Body of pancreas (tissue), 4 donors: ENCODE data around the gene PCBP2. TPM values are rescaled to one million over a fixed set of nuclear protein-coding genes. Genes with fewer than 3 reads are reported as not detected.

ENCODE experiments used
- ATAC-seq: fragments of 150-250 bp; one replicate; pipeline ENCODE4 v1.9.1; 2016
- DNase-seq, 4 donors: peaks; one replicate each; pipeline ENCODE4 v3.0.0-alpha.2; 2019
- H3K27ac ChIP-seq, 4 donors: fragments of 200-600 bp; sonication (generic); 1 replicate in 3 of 4; 2 replicates in 1 of 4; pipeline versions ENCODE4 v1.5.1 to v1.6.1; 2016 to 2019; ENCODE audit warnings: mild to moderate bottlenecking in 1 of 4, mixed read lengths in 1 of 4, moderate library complexity in 1 of 4
- H3K27me3 ChIP-seq, 2 donors: fragments of 200-600 bp; sonication (generic); one replicate each; pipeline ENCODE4 v1.6.0; 2016; ENCODE audit warnings: mild to moderate bottlenecking in 1 of 2
- H3K36me3 ChIP-seq, 2 donors: fragments of 200-600 bp; sonication (generic); replicated peaks in 1 of 2; 2 replicates each; pipeline ENCODE4 v1.5.1; 2016; ENCODE audit warnings: low read depth in 2 of 2; ENCODE audit not compliant: insufficient read depth in 1 of 2
- H3K4me1 ChIP-seq: fragments of 200-600 bp; sonication (generic); one replicate; pipeline ENCODE4 v1.6.0; 2016
- H3K4me3 ChIP-seq, 2 donors: fragments of 200-600 bp; sonication (generic); 1 replicate in 1 of 2; 2 replicates in 1 of 2; pipeline ENCODE4 v1.5.1; 2016 to 2019
- H3K9me3 ChIP-seq, 3 donors: fragments of 200-600 bp; sonication (generic); 1 replicate in 2 of 3; 2 replicates in 1 of 3; pipeline ENCODE4 v1.5.1; 2016
- POLR2A ChIP-seq, 3 donors: fragments of 450-650 bp; IDR thresholded peaks; one replicate each; pipeline ENCODE4 v1.6.1; 2016; ENCODE audit warnings: antibody characterized with exemption in 3 of 3, mild to moderate bottlenecking in 2 of 3
- WGBS, 2 donors: methylation state at CpG; one replicate each; pipeline ENCODE4 v1.1.5; 2017; 5-methylcytosine and 5-hydroxymethylcytosine counted together
- intact Hi-C: fragments of 100-400 bp; cut with DNase I; formaldehyde crosslinking; loops from one replicate; pipeline ENCODE4 v1.15.1; 2023
- total RNA-seq, 2 donors: library from RNA; depleted of rRNA; stranded (reverse); fragments of >200 nt; gene quantifications; one replicate each; pipeline ENCODE4 v1.1.0, GENCODE V29; 2016
- TF ChIP-seq, protein P1 (sequence below), 7 experiments: fragments of 450-650 bp in 4 of 7; fragments of 200-600 bp in 3 of 7; sonication (generic) in 3 of 7; IDR thresholded peaks; one replicate each; pipeline ENCODE4 v1.5.1; 2016 to 2019; ENCODE audit warnings: antibody characterized with exemption in 7 of 7

The PCBP2 gene
- total RNA-seq, 2 donors from 2014 or later: 226 to 308 TPM

DNA sequence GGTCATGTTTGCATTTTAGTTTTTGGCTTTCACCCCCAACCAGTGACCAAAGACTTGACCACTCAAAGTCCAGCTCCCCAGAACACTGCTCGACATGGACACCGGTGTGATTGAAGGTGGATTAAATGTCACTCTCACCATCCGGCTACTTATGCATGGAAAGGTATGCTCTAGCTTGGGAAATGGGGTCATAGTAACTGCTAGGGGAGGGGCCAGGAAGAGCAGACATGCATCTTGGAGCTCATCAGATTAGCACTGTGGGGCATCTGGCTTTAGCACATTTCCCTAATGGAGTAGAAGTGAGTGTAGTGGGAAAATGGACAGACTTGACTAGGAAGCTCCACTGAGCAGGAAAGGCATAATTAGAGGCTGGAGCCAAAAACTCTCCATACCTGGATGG, 2.8 kb downstream of the PCBP2 start:
- WGBS, 2 donors: 15 to 59% methylated on average over 3 of the region's 3 CpGs
- Histone ChIP-seq H3K4me3 (no peak overlapping the region), H3K36me3 (peaks cover 20 to 45% of the 10 kb centered on the region in 2 donors), H3K4me1 (peaks cover 19% of the 10 kb centered on the region), H3K27ac (no peak overlapping the region), H3K9me3 (no peaks in the 10 kb centered on the region), H3K27me3 (no peaks in the 10 kb centered on the region)
- TF ChIP-seq, protein P1, sequence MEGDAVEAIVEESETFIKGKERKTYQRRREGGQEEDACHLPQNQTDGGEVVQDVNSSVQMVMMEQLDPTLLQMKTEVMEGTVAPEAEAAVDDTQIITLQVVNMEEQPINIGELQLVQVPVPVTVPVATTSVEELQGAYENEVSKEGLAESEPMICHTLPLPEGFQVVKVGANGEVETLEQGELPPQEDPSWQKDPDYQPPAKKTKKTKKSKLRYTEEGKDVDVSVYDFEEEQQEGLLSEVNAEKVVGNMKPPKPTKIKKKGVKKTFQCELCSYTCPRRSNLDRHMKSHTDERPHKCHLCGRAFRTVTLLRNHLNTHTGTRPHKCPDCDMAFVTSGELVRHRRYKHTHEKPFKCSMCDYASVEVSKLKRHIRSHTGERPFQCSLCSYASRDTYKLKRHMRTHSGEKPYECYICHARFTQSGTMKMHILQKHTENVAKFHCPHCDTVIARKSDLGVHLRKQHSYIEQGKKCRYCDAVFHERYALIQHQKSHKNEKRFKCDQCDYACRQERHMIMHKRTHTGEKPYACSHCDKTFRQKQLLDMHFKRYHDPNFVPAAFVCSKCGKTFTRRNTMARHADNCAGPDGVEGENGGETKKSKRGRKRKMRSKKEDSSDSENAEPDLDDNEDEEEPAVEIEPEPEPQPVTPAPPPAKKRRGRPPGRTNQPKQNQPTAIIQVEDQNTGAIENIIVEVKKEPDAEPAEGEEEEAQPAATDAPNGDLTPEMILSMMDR (IDR thresholded peaks at IDR 0.05): no peak
- TF ChIP-seq POLR2A (IDR thresholded peaks at IDR 0.05): no peak
- no peak for ATAC-seq
- intact Hi-C loops: no loop called here
- DNase-seq: no peak

- TF ChIP-seq, protein P1 (IDR thresholded peaks at IDR 0.05): no peak
- TF ChIP-seq POLR2A (IDR thresholded peaks at IDR 0.05): no peak
- H3K27me3 ChIP-seq: no peaks in the 10 kb centered on the region
- no peaks in the 10 kb centered on the region for H3K9me3 ChIP-seq
- DNase-seq (no peak), ATAC-seq (no peak)
- WGBS, 2 donors: 49 to 52% methylated on average over 6 of the region's 6 CpGs
- no peak overlapping the region for H3K4me3 ChIP-seq
- peaks cover 19% of the 10 kb centered on the region for H3K4me1 ChIP-seq
- intact Hi-C loops: no loop called here
- H3K36me3 ChIP-seq: peaks cover 39 to 62% of the 10 kb centered on the region in 2 donors
- H3K27ac ChIP-seq: no peak overlapping the region
Observed at GRCh38 chr12:53456654-53457366, 4.9 kb downstream of the PCBP2 start.

DNA sequence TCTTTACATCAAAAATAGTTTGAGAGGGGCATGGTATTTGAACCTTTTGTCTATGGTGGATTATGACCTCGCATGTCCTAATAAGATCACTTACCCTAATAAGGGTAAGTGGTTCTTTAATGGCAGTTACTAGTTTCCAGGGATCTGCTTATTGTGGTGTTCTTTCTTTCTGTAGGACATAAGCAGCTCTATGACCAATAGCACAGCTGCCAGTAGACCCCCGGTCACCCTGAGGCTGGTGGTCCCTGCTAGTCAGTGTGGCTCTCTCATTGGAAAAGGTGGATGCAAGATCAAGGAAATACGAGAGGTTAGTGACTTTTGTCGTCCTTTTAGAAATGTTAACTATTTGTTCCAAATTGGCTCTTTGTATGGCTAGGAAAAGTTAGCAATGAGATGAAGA, 7.2 kb downstream of the PCBP2 start:
- DNase-seq: no peak
- intact Hi-C loops: no loop called here
- no peaks in the 10 kb centered on the region for H3K9me3 ChIP-seq
- 69% methylated on average over 4 of the region's 4 CpGs for WGBS, 2 donors
- no peak for ATAC-seq
- no peak overlapping the region for H3K4me3 ChIP-seq
- H3K4me1 ChIP-seq: peaks cover 8% of the 10 kb centered on the region
- H3K27me3 ChIP-seq: no peaks in the 10 kb centered on the region
- no peak overlapping the region for H3K27ac ChIP-seq
- TF ChIP-seq, protein P1 (IDR thresholded peaks at IDR 0.05): no peak
- no peak for TF ChIP-seq POLR2A (IDR thresholded peaks at IDR 0.05)
- peaks cover 50 to 84% of the 10 kb centered on the region in 2 donors for H3K36me3 ChIP-seq

DNA sequence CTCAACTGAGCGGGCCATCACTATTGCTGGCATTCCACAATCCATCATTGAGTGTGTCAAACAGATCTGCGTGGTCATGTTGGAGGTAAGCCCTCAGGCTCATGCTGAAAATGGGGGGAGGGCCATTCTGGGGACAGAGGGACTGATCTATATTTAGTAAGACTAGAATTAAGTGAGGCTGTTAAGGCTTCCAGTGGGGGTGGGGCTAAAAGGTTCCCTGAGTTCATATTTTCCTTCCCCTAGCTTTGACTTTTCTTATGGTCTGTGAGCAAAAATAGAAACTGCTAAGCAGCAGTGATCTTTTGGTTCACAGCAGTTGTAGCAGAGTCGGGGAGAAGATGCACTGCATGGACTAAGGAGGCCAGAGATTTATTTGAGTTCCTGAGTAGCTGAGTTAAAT, 9.2 kb downstream of the PCBP2 start:
- Histone ChIP-seq H3K9me3 (no peaks in the 10 kb centered on the region), H3K4me1 (no peaks in the 10 kb centered on the region), H3K36me3 (peaks cover 60 to 85% of the 10 kb centered on the region in 2 donors), H3K27me3 (no peaks in the 10 kb centered on the region), H3K27ac (no peak overlapping the region), H3K4me3 (no peak overlapping the region)
- DNase-seq (no peak), ATAC-seq (no peak)
- TF ChIP-seq POLR2A (IDR thresholded peaks at IDR 0.05): no peak
- TF ChIP-seq, protein P1 (IDR thresholded peaks at IDR 0.05): no peak
- 69 to 75% methylated on average over 3 of the region's 3 CpGs for WGBS, 2 donors
- intact Hi-C loops: no loop called here

DNA sequence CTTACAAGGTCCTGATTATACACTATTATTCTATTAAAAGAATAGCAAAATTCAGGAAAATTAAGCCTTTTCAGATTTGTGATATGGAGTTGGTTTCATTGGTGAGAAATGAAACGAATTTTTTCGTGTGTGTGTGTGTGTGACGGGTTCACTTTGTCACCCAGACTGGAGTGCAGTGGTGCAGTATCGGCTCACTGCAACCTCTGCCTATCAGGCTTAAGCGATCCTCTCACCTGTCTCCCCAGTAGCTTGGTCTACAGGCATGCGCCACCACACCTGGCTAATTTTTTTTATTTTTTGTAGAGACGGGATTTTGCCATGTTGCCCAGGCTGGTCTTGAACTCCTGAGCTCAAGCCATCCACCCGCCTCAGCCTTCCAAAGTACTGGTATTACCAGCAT, 9.7 kb downstream of the PCBP2 start:
- H3K9me3 ChIP-seq: no peaks in the 10 kb centered on the region
- DNase-seq: no peak
- 80 to 81% methylated on average over 8 of the region's 8 CpGs for WGBS, 2 donors
- H3K27me3 ChIP-seq: no peaks in the 10 kb centered on the region
- TF ChIP-seq POLR2A (IDR thresholded peaks at IDR 0.05): no peak
- TF ChIP-seq, protein P1 (IDR thresholded peaks at IDR 0.05): no peak
- no peak overlapping the region for H3K27ac ChIP-seq
- intact Hi-C loops: no loop called here
- no peak for ATAC-seq
- H3K4me3 ChIP-seq: no peak overlapping the region
- H3K36me3 ChIP-seq: peaks cover 56 to 81% of the 10 kb centered on the region in 2 donors
- H3K4me1 ChIP-seq: no peaks in the 10 kb centered on the region
